ENCODE data around the gene TAF15. TPM values are rescaled to one million over a fixed set of nuclear protein-coding genes. Genes with fewer than 3 reads are reported as not detected.
A peak's percentile ranks its signal among the peaks of the same experiment; 100 is the strongest.

Gene TAF15
- total RNA-seq (ENCODE audit: low replicate concordance) = 34.7 and 74.3 TPM in 2 replicates

DNA sequence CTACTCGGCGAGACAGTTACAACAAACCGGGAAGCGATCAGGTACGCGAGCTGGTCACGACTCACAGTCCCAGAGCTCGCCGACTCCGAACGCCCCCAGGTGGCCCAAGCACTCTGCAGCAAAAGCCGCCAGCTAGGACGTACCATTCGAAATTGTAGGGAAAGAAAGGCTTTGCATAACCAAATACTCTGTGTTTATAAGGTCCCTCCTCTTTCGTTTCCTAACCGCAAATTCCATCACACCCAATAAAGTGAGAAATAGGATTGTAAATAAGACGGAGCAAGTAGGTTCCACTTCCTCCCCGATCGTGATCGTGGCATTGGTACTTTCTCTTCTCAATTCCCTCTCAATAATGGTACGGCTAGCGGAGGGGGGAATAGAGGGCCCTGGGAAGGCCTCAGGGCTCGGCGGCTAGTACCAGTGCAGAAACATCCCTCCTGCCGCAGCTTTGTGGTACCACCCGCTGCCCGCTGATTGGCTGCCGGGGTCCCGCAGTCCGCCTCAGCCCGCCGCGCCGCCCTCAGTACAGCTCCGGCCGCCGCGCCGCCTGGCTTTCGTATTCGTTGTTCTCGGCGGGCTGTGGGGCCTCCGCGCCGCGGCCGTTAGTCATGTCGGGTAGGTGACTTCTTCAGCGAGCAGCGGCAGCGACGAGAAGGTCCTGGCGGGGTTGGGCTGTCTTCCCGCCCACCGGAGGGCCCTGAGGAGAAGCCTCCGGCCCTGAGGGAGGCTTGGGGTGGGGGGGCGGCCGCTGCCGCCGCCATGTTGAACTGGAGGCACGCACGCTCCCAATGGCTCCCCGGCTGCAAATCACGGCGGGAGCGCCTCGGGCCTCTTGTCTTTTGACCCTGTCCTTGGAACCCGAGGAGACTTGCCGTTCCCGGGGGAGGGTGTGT lies at the start of gene TAF15:
Gene TAF15, plus strand, starts transcription at position 523 of the 893 bp plus-strand sequence. Its CDS starts 86 bp downstream, at position 609.
- H3K4me3 ChIP-seq (ENCODE audit: low read depth, low read length) = peak within 1 kb of the TSS; percentile 98

DNA sequence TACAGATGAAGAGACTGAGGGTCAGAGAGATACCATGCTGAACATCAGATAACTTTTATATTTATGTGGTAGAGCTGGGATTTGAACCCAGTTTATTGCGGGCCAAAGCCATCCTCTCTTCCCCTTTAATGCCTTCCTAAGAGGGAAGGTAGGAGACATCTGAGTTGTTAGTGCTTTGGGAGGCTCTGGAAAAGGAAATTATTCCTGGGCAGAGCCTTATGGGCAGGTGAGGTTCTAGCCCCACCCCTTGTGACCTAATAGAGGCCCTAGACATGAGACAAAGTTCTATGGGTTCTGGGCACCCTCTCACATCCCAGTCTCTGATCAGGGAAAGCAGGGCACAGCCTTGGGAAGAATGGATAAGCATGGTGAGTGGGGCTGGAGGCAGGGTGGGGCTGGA lies 48.7 kb upstream of the TAF15 start, which contains the start of gene C17orf50:
Gene C17orf50, plus strand, starts transcription at position 301 of the 400 bp plus-strand sequence. Its CDS starts 55 bp downstream, at position 356.
- DNase-seq (ENCODE audit: low read depth) = no peak
- TF ChIP-seq, protein P1, sequence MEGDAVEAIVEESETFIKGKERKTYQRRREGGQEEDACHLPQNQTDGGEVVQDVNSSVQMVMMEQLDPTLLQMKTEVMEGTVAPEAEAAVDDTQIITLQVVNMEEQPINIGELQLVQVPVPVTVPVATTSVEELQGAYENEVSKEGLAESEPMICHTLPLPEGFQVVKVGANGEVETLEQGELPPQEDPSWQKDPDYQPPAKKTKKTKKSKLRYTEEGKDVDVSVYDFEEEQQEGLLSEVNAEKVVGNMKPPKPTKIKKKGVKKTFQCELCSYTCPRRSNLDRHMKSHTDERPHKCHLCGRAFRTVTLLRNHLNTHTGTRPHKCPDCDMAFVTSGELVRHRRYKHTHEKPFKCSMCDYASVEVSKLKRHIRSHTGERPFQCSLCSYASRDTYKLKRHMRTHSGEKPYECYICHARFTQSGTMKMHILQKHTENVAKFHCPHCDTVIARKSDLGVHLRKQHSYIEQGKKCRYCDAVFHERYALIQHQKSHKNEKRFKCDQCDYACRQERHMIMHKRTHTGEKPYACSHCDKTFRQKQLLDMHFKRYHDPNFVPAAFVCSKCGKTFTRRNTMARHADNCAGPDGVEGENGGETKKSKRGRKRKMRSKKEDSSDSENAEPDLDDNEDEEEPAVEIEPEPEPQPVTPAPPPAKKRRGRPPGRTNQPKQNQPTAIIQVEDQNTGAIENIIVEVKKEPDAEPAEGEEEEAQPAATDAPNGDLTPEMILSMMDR (IDR thresholded peaks at IDR 0.05; ENCODE audit: insufficient read depth, low read length) = no peak
- H3K4me3 ChIP-seq (ENCODE audit: low read depth, low read length) = no peak within 1 kb of the TSS

More for the DNA sequence above, at the start of gene TAF15:
- peak; percentile 99 for DNase-seq (ENCODE audit: low read depth)
- TF ChIP-seq, protein P1 (IDR thresholded peaks at IDR 0.05; ENCODE audit: insufficient read depth, low read length) = peak; percentile 79

DNA sequence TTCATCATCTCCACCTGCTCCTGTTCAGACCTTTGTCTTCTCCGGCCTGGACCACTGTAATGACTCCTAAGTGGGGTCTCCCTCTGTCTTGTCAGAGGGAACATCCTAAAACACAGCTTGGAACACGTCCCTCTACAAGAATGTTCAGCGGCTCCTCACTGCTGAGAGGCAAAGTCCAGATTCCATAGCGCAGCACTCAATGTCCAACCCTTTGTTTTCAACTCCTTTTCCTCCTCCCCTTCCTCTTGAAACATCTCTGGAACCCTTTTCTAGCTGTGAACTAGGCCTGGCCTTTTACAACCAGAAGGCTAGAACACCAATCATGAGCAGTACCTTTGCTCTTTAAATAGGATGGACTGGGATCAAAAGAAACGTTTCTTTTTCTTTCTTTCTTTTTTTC lies 47.7 kb upstream of the TAF15 start:
- TF ChIP-seq, protein P1 (IDR thresholded peaks at IDR 0.05; ENCODE audit: insufficient read depth, low read length) = no peak
- DNase-seq (ENCODE audit: low read depth) = no peak
- H3K4me3 ChIP-seq (ENCODE audit: low read depth, low read length) = no peak overlapping the region

DNA sequence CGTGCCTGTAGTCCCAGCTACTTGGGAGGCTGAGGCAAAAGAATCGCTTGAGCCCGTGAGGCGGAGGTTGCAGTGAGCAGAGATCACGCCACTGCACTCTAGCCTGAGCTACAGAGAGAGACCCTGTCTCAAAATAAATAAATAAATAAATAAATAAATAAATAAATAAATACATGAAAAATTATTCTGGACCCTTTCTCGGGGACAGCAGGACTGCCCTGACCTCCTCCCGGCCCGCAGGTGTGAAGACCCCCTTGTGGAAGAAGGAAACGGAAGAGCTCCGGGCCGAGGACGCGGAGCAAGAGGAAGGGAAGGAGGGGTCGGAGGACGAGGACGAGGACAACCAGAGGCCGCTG lies 45.5 kb upstream of the TAF15 start:
- TF ChIP-seq, protein P1 (IDR thresholded peaks at IDR 0.05; ENCODE audit: insufficient read depth, low read length) = no peak
- no peak for DNase-seq (ENCODE audit: low read depth)
- peak overlapping the region; percentile 39 for H3K4me3 ChIP-seq (ENCODE audit: low read depth, low read length)

DNA sequence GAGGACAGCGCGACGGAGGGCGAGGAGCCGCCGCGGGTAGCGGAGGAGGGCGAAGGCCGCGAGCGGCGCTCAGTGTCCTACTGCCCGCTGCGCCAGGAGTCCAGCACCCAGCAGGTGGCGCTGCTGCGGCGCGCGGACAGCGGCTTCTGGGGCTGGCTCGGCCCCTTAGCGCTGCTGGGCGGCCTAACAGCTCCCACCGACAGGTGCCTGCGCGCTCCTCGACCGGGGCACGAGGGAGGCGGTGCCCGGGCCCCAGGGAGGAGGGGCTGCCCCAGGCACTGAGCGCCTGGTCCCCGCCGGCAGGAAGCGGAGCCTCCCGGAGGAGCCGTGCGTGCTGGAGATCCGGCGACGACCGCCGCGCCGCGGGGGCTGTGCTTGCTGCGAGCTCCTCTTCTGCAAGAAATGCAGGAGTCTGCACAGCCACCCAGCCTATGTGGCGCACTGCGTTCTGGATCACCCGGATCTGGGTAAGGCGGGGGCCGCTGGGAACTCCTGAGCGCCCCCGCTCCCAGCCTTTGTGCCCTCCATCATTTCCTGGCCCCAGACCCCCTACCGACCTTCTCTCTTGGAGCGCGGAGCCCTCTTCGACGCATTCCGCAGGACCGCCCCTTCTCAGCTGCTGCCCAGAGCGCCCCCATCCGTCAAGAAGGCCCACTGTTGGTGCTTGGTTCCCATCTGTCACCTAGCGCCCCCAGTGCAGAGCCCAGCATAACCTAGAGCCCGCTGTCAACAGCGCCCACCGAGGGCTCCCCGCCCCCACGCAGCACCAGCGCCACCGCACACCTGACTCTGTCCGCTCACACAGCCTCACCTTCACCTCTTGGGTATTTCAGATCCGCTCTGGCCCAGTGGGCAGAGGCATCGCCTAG lies 44.9 kb upstream of the TAF15 start:
- TF ChIP-seq, protein P1 (IDR thresholded peaks at IDR 0.05; ENCODE audit: insufficient read depth, low read length) = peak; percentile 85
- DNase-seq (ENCODE audit: low read depth) = peak; percentile 72
- H3K4me3 ChIP-seq (ENCODE audit: low read depth, low read length) = peak overlapping the region; percentile 50

DNA sequence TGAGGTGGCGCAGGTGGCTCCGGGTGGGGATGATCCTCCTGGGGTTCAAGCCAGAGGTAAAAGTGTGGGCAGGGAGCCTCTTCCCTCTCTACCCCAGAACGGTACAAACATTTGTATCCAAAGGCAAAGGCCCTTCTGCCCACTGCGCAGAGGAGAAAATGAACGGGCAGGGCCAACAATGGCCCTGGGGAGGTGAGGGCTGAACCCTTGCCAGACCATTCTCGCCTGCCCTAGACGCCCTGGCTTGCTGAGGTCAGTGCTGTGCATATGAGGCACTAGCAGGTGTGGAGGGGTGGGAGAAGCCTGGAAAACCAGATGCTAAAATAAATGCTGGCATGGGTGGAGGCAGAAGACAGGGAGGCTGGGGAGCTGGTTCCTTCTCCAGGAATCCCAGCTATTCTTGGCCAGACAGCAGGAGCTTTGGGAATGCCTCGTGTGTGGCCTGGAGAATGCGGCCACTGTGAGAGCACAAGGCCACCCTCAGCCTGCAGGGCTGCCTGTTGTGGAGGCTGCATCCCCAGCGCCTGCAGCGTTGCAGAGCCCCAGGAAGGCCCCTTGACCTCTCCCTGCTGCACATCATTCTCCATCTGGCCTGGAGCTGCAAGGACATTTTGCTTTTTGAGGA lies 44.1 kb upstream of the TAF15 start:
- H3K4me3 ChIP-seq (ENCODE audit: low read depth, low read length) = no peak overlapping the region
- TF ChIP-seq, protein P1 (IDR thresholded peaks at IDR 0.05; ENCODE audit: insufficient read depth, low read length) = no peak
- no peak for DNase-seq (ENCODE audit: low read depth)
